Measurements from ENCODE around the gene GLI1. TPM values are rescaled to one million over a fixed set of nuclear protein-coding genes. Genes with fewer than 3 reads are reported as not detected.

GLI1 gene
- total RNA-seq, 1 experiment from 2014 or later: 6.4 TPM

DNA sequence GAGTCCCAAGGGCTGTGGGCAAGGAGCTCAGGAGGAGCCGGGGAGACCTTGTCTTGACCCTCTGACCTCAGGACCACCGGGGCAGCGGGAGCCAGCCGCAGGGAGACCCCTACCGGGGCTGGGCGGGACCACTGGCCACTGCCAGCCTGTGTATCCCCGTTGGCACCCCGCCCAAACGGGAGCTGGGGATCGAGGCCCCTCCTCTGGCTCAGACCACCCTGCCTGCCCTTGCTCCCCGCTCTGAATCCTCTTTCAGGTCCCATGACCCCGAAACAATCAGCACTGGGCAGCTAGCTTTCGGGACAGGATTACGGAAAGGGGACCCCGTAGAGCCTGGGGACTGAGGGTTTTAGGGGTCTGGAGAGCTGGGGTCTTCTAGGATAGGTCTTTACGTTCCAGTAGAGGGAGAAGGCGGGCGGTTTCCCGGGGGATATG lies 1.3 kb downstream of the GLI1 start:
- Histone ChIP-seq H2AFZ (ENCODE audit: low read depth, low read length, poor library complexity, severe bottlenecking) (no peak overlapping the region), H3K4me1 (ENCODE audit: control insufficient read depth in 1 of 2, insufficient read depth in 2 of 2, low read length in 2 of 2) (peaks cover 22 to 54% of the 10 kb centered on the region in 2 experiments), H3K9me3 (ENCODE audit: control insufficient read depth in 1 of 2, insufficient read depth in 1 of 2, low read depth in 1 of 2, low read length in 2 of 2) (no peaks in the 10 kb centered on the region), H3K79me2 (ENCODE audit: insufficient read depth, low read length) (no peaks in the 10 kb centered on the region), H3K4me2 (ENCODE audit: low read length) (peak overlapping the region; percentile 99), H3K36me3 (ENCODE audit: control insufficient read depth in 1 of 2, insufficient read depth in 2 of 2, low read length in 2 of 2) (no peaks in the 10 kb centered on the region), H3K9me2 (ENCODE audit: insufficient read depth) (no peaks in the 10 kb centered on the region), H3K4me3 (replicated peaks in 1 of 2; ENCODE audit: low read depth in 1 of 2, low read length in 2 of 2) (peak overlapping the region; percentile 75), H3K27me3 (ENCODE audit: insufficient read depth, low read length) (no peaks in the 10 kb centered on the region), H4K20me1 (ENCODE audit: insufficient read depth) (no peaks in the 10 kb centered on the region), H3K9ac (ENCODE audit: low read length) (peak overlapping the region; percentile 56), H3K27ac (ENCODE audit: low read depth, low read length) (peak overlapping the region; percentile 45; the same call in 1 of the 2 replicates)
- POLR2A ChIA-PET: interaction anchor here (0.5 kb wide), 1 partner anchor 107 kb away, joined by 3 read pairs; no protein-coding TSS in a partner anchor
- BruUV-seq (replicated peaks): no TSS peak
- no peak for DNase-seq (ENCODE audit: low read depth, low spot score)
- no peak for ATAC-seq
- RAD21 ChIA-PET (ENCODE audit: low non-redundant PET in 1 of 2, low total read pairs in 2 of 2, uncharacterized antibody in 2 of 2, unreplicated experiment in 2 of 2): no interaction called here
- TF ChIP-seq EGR1 (IDR thresholded peaks at IDR 0.05; ENCODE audit: low read depth): no peak
- TF ChIP-seq ZFX (IDR thresholded peaks at IDR 0.05): no peak
- no peak for TF ChIP-seq JUND (IDR thresholded peaks at IDR 0.05)
- no peak for TF ChIP-seq RAD21 (IDR thresholded peaks at IDR 0.05; ENCODE audit: low read depth)
- TF ChIP-seq, protein P1, sequence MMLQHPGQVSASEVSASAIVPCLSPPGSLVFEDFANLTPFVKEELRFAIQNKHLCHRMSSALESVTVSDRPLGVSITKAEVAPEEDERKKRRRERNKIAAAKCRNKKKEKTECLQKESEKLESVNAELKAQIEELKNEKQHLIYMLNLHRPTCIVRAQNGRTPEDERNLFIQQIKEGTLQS (IDR thresholded peaks at IDR 0.05): no peak
- no peak for TF ChIP-seq MAX (IDR thresholded peaks at IDR 0.05)
- TF ChIP-seq YY1 (IDR thresholded peaks at IDR 0.05; ENCODE audit: extremely low read depth, insufficient replicate concordance, low read depth, low read length): no peak
- no peak for TF ChIP-seq SRF (IDR thresholded peaks at IDR 0.05; ENCODE audit: low read depth)
- no peak for TF ChIP-seq FOSL1 (IDR thresholded peaks at IDR 0.05; ENCODE audit: low read depth)
- no peak for TF ChIP-seq CEBPB (IDR thresholded peaks at IDR 0.05; ENCODE audit: low read depth)
- no peak for TF ChIP-seq SP1 (IDR thresholded peaks at IDR 0.05; ENCODE audit: low read depth)
- TF ChIP-seq, protein P2, sequence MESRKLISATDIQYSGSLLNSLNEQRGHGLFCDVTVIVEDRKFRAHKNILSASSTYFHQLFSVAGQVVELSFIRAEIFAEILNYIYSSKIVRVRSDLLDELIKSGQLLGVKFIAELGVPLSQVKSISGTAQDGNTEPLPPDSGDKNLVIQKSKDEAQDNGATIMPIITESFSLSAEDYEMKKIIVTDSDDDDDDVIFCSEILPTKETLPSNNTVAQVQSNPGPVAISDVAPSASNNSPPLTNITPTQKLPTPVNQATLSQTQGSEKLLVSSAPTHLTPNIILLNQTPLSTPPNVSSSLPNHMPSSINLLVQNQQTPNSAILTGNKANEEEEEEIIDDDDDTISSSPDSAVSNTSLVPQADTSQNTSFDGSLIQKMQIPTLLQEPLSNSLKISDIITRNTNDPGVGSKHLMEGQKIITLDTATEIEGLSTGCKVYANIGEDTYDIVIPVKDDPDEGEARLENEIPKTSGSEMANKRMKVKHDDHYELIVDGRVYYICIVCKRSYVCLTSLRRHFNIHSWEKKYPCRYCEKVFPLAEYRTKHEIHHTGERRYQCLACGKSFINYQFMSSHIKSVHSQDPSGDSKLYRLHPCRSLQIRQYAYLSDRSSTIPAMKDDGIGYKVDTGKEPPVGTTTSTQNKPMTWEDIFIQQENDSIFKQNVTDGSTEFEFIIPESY (IDR thresholded peaks at IDR 0.05; ENCODE audit: extremely low read depth, insufficient replicate concordance, low read length): no peak
- TF ChIP-seq CTCF (IDR thresholded peaks at IDR 0.05 in 2 of 3, conservative IDR thresholded peaks at IDR 0.05 in 1 of 3; ENCODE audit: borderline replicate concordance in 1 of 3, insufficient read depth in 1 of 3, low read depth in 2 of 3, low read length in 2 of 3): no peak
- TF ChIP-seq POLR2AphosphoS5 (IDR thresholded peaks at IDR 0.05; ENCODE audit: low read depth, low read length): no peak
- no peak for TF ChIP-seq REST (IDR thresholded peaks at IDR 0.05; ENCODE audit: low read depth)
- TF ChIP-seq ELF1 (IDR thresholded peaks at IDR 0.05; ENCODE audit: borderline replicate concordance, low read depth): no peak
- TF ChIP-seq ZNF274 (IDR thresholded peaks at IDR 0.05; ENCODE audit: low read depth, low read length): no peak
- no peak for TF ChIP-seq SIN3A (IDR thresholded peaks at IDR 0.05; ENCODE audit: low read depth)
- TF ChIP-seq POLR2A (IDR thresholded peaks at IDR 0.05; ENCODE audit: borderline replicate concordance, extremely low read depth, insufficient read depth, insufficient read length): no peak
- no peak for TF ChIP-seq EZH2 (IDR thresholded peaks at IDR 0.05)
- intact Hi-C loops (cut with micrococcal nuclease): loop anchor here (5.0 kb wide), 1 partner anchor 374 kb away; the partner anchor contains the start of gene NAB2
- CTCF ChIA-PET: interaction anchor here (1.2 kb wide), 2 partner anchors 8 to 196 kb away, joined by 3 read pairs; no protein-coding TSS in a partner anchor

Data from HCT116 (cell line).